Mesenteric fat pad (tissue), 1 donor: ENCODE results near the gene ERICH3. TPM values are rescaled to one million over a fixed set of nuclear protein-coding genes. Genes with fewer than 3 reads are reported as not detected.

ENCODE experiments used
- DNase-seq: peaks from one replicate; pipeline ENCODE4 v3.0.0-alpha.2; 2020; ENCODE audit warnings: low spot score
- long read RNA-seq: library from polyadenylated mRNA; unstranded; transcript quantifications from one replicate; pipeline ENCODE4 v2.0.0, GENCODE V29; 2020
- total RNA-seq: library from RNA; stranded (reverse); fragmentation: NEBNext Ultra II Directional; extraction: Animal tissue kit (Norgen Biotek cat#: 25700); gene quantifications from one replicate; pipeline ENCODE4 v1.2.1, GENCODE V29; 2021
- donor health status: DM: yes; HTN: yes; CAD: no.

ERICH3 gene
- not detected for total RNA-seq
- long read RNA-seq: 0 reads

GRCh38 chr1:74673351-74674111 is at the start of gene ERICH3:
TSS of gene ERICH3 (minus strand) at chr1:74673792. CDS start at chr1:74673519, 273 bp downstream.
- DNase-seq: no peak

- no peak for DNase-seq
Measured at GRCh38 chr1:74717626-74718025, 44.0 kb upstream of the ERICH3 start.

- DNase-seq: no peak
Measured at GRCh38 chr1:74716822-74717221, 43.2 kb upstream of the ERICH3 start.

GRCh38 chr1:74715806-74716205 is 42.2 kb upstream of the ERICH3 start:
- no peak for DNase-seq

- DNase-seq: no peak
Measured at GRCh38 chr1:74715236-74715502, 41.6 kb upstream of the ERICH3 start.

- DNase-seq: no peak
Measured at GRCh38 chr1:74714429-74715235, 41.0 kb upstream of the ERICH3 start.

GRCh38 chr1:74713849-74714248 is 40.3 kb upstream of the ERICH3 start:
- DNase-seq: no peak

GRCh38 chr1:74712881-74713280 is 39.3 kb upstream of the ERICH3 start:
- DNase-seq: no peak

GRCh38 chr1:74703386-74704182 is 30.0 kb upstream of the ERICH3 start:
- DNase-seq: no peak

GRCh38 chr1:74699331-74699730 is 25.7 kb upstream of the ERICH3 start:
- no peak for DNase-seq

GRCh38 chr1:74697832-74698231 is 24.2 kb upstream of the ERICH3 start:
- no peak for DNase-seq

GRCh38 chr1:74693473-74693872 is 19.9 kb upstream of the ERICH3 start:
- no peak for DNase-seq

- no peak for DNase-seq
Measured at GRCh38 chr1:74690909-74691308, 17.3 kb upstream of the ERICH3 start.

GRCh38 chr1:74690364-74690696 is 16.7 kb upstream of the ERICH3 start:
- no peak for DNase-seq

GRCh38 chr1:74689621-74690363 is 16.2 kb upstream of the ERICH3 start:
- no peak for DNase-seq

GRCh38 chr1:74686928-74687327 is 13.3 kb upstream of the ERICH3 start:
- DNase-seq: no peak

- DNase-seq: no peak
Measured at GRCh38 chr1:74684301-74684700, 10.7 kb upstream of the ERICH3 start.

- DNase-seq: no peak
Measured at GRCh38 chr1:74683656-74684055, 10.1 kb upstream of the ERICH3 start.

GRCh38 chr1:74681851-74682250 is 8.3 kb upstream of the ERICH3 start:
- DNase-seq: no peak

GRCh38 chr1:74681449-74681848 is 7.9 kb upstream of the ERICH3 start:
- no peak for DNase-seq

- DNase-seq: no peak
Measured at GRCh38 chr1:74681001-74681400, 7.4 kb upstream of the ERICH3 start.
